Colonic mucosa (tissue), 4 donors: Measurements from ENCODE around the gene SPTLC2. TPM values are rescaled to one million over a fixed set of nuclear protein-coding genes. Genes with fewer than 3 reads are reported as not detected.

Source experiments
- DNase-seq: peaks from one replicate; pipeline ENCODE4 v3.0.0-alpha.2; 2020
- H3K27ac ChIP-seq: fragments of 200-600 bp; one replicate; pipeline ENCODE4 v1.8.0; 2021
- H3K27me3 ChIP-seq: fragments of 200-600 bp; one replicate; pipeline ENCODE4 v1.8.0; 2021
- H3K36me3 ChIP-seq: fragments of 200-600 bp; one replicate; pipeline ENCODE4 v1.8.0; 2021
- H3K4me1 ChIP-seq: fragments of 200-600 bp; one replicate; pipeline ENCODE4 v1.8.0; 2021; ENCODE audit warnings: mild to moderate bottlenecking
- H3K4me3 ChIP-seq: fragments of 200-600 bp; one replicate; pipeline ENCODE4 v1.8.0; 2021
- H3K9ac ChIP-seq, 2 donors: one replicate each; pipeline ENCODE4 v1.7.0; 2013; ENCODE audit warnings: control low read depth in 2 of 2, low read depth in 2 of 2, low read length in 2 of 2
- H3K9me3 ChIP-seq: fragments of 200-600 bp; one replicate; pipeline ENCODE4 v1.8.0; 2021
- intact Hi-C: fragments of 100-400 bp; cut with DNase I; formaldehyde crosslinking; loops from one replicate; pipeline ENCODE4 v1.14.1; 2022
- total RNA-seq, 2 donors: library from RNA; stranded (reverse); fragmentation: NEBNext Ultra II Directional in 1 of 2; extraction: Animal tissue kit (Norgen Biotek cat#: 25700) in 1 of 2; gene quantifications; one replicate each; pipeline ENCODE4 v1.2.1, GENCODE V29; 2021
- TF ChIP-seq, protein P1 (sequence below): fragments of 200-600 bp; IDR thresholded peaks from one replicate; pipeline ENCODE4 v1.8.0; 2022; ENCODE audit warnings: antibody characterized with exemption, mild to moderate bottlenecking
- donor health status: healthy.
- donor health status: DM: no; HTN: no; CAD: no.
- donor health status: DM: no; HTN: no; CAD: no.

Gene SPTLC2
- total RNA-seq, 2 donors from 2014 or later, result 68.3 to 70.1 TPM

DNA sequence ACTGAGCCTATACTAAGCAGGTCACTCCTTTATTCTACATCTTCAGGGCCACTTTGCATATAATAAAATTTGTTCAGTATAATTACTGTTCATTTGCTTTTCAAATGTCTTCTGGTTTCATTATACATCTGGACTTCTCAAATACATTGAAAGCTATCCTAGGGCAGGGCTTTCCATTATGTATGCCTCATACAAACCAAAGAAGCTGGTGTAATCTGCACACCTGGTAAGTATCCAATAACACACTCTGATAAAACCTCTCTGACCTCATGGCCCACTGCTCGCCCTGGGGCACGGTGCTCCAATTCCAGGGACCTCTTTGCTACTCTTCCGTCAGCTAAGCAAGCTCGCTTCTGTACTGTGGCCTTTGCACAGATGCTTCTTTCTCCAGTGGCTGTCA lies 95.9 kb downstream of the SPTLC2 start:
- Histone ChIP-seq H3K9me3 (no peaks in the 10 kb centered on the region), H3K27ac (no peak overlapping the region), H3K4me3 (no peak overlapping the region), H3K27me3 (no peaks in the 10 kb centered on the region), H3K36me3 (peaks cover 5% of the 10 kb centered on the region), H3K4me1 (no peaks in the 10 kb centered on the region), H3K9ac (no peak overlapping the region)
- intact Hi-C loops, result no loop called here
- TF ChIP-seq, protein P1, sequence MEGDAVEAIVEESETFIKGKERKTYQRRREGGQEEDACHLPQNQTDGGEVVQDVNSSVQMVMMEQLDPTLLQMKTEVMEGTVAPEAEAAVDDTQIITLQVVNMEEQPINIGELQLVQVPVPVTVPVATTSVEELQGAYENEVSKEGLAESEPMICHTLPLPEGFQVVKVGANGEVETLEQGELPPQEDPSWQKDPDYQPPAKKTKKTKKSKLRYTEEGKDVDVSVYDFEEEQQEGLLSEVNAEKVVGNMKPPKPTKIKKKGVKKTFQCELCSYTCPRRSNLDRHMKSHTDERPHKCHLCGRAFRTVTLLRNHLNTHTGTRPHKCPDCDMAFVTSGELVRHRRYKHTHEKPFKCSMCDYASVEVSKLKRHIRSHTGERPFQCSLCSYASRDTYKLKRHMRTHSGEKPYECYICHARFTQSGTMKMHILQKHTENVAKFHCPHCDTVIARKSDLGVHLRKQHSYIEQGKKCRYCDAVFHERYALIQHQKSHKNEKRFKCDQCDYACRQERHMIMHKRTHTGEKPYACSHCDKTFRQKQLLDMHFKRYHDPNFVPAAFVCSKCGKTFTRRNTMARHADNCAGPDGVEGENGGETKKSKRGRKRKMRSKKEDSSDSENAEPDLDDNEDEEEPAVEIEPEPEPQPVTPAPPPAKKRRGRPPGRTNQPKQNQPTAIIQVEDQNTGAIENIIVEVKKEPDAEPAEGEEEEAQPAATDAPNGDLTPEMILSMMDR, result no peak
- DNase-seq, result no peak

DNA sequence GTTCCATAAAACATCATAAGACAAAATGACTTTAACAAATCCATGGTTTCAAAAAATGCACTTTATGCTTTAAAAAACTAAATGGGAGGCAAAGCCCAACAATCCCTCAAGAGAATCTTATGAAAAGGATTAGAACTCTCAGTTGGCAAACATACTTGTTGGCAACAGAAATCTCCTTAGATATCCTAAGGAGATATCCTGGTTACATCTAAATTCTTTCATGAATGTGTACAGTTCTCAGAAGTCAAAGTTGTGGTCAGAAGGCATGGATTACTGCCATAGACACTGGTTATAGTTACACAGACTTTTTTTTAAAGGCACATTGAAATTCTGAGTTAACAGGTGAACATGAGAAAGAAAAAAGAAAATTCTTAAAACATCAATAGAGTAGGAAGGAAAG lies 100.3 kb downstream of the SPTLC2 start:
- H3K9me3 ChIP-seq, result no peaks in the 10 kb centered on the region
- H3K36me3 ChIP-seq, result peaks cover 5% of the 10 kb centered on the region
- H3K27ac ChIP-seq, result no peak overlapping the region
- no peaks in the 10 kb centered on the region for H3K27me3 ChIP-seq
- H3K9ac ChIP-seq, result no peak overlapping the region
- no peak overlapping the region for H3K4me3 ChIP-seq
- TF ChIP-seq, protein P1, result no peak
- DNase-seq, result no peak
- intact Hi-C loops, result no loop called here
- no peaks in the 10 kb centered on the region for H3K4me1 ChIP-seq

DNA sequence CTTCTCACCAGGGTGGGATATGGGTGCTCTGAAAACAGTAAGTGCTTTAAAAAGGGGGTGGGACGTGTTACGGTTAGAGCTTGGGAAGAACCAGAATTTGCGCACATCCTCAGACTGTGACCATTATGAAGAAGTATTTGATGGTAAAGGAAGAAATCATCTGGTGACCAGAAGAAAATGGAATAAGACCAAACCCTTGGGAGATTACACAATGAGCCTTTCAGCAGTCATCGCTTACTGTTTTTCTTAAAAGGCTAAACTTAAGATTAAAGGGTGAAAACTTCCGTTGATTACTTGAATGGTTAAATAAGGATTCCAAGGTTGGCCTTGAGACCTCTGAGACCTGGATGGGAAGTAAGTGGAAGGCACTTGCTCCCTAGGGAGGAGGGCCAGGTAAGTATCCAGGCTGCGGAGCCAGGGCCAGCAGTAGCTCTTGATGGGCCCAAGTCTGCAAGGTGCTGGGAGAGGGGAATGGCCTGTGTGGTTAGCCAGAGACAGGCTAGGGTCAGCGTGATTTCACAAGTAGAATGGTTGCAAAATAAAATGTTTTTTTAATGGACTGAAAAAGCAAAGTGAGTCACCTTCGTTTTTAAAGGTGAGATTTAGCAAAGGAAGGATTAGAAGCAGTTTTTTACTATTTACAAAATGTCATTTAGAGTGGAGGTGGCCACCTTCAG lies 104.8 kb downstream of the SPTLC2 start:
- H3K9me3 ChIP-seq, result no peaks in the 10 kb centered on the region
- H3K27ac ChIP-seq, result no peak overlapping the region
- H3K27me3 ChIP-seq, result no peaks in the 10 kb centered on the region
- H3K4me3 ChIP-seq, result no peak overlapping the region
- H3K9ac ChIP-seq, result no peak overlapping the region
- no peaks in the 10 kb centered on the region for H3K36me3 ChIP-seq
- TF ChIP-seq, protein P1, result no peak
- no peak for DNase-seq
- no peaks in the 10 kb centered on the region for H3K4me1 ChIP-seq
- intact Hi-C loops, result no loop called here

DNA sequence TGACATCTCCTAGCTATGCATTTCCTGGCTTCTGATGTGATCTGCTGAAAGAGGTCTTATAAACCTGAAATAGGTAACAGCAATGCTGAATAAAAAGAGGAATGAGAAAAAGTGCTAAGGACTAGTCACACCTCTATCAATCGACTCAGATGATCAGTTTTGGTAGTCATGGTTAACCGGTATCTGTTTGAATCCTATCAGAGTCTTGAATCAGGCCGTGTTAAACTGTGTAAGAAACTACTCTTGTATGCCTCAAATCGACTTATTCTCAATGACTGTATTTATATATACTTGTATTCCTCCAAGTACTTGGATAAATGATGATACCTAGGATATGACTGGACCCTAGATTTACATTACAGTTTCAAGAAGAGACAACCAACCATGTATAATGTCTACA lies 107.1 kb downstream of the SPTLC2 start:
- Histone ChIP-seq H3K4me3 (no peak overlapping the region), H3K27ac (no peak overlapping the region), H3K36me3 (no peaks in the 10 kb centered on the region), H3K9ac (no peak overlapping the region), H3K9me3 (no peaks in the 10 kb centered on the region), H3K4me1 (no peaks in the 10 kb centered on the region), H3K27me3 (no peaks in the 10 kb centered on the region)
- DNase-seq, result no peak
- TF ChIP-seq, protein P1, result no peak
- intact Hi-C loops, result no loop called here

DNA sequence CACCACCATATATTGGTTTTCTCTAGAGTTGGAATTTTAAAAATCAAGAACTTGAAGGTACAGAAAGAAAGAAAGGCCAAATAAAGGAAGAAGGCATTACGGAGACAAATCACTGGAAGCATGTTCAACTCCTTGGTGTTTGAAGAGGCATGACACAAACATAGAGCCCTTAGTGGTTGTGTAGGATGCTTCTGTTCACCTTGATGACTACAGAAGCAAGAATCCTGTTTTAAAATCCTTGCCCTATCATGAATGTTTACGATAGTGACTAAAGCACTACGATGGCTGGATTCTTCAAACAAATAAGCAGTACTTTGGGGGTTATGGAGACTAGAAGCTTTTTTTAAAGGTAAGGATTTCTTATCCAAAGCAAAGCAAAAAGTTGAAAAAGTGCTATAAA lies 107.6 kb downstream of the SPTLC2 start:
- intact Hi-C loops, result no loop called here
- no peak overlapping the region for H3K9ac ChIP-seq

More for the DNA sequence above, 107.6 kb downstream of the SPTLC2 start:
- no peaks in the 10 kb centered on the region for H3K27me3 ChIP-seq
- no peak overlapping the region for H3K4me3 ChIP-seq
- DNase-seq, result no peak
- no peaks in the 10 kb centered on the region for H3K4me1 ChIP-seq
- H3K27ac ChIP-seq, result no peak overlapping the region
- H3K36me3 ChIP-seq, result no peaks in the 10 kb centered on the region
- H3K9me3 ChIP-seq, result no peaks in the 10 kb centered on the region
- TF ChIP-seq, protein P1, result no peak
